Effector memory CD8-positive, alpha-beta T cell (primary cell): ENCODE data around the gene PRR36.

Experiments
- ATAC-seq: fragments of 150-1000 bp; cut with Tn5 transposase; replicated peaks from 2 replicates; pipeline ENCODE4 v1.10.0; 2021; ENCODE audit warnings: mild to moderate bottlenecking, moderate library complexity
- DNase-seq, 3 experiments: peaks; one replicate each; pipeline ENCODE4 v3.0.0; 2021
- H3K27ac Mint-ChIP-seq, 2 donors: one replicate each; pipeline ENCODE4 v1.8.0; 2022; ENCODE audit warnings: mild to moderate bottlenecking in 2 of 2, mixed read lengths in 2 of 2, moderate library complexity in 2 of 2
- H3K27me3 Mint-ChIP-seq, 2 donors: one replicate each; pipeline ENCODE4 v1.8.0; 2022; ENCODE audit warnings: mixed read lengths in 2 of 2
- H3K36me3 Mint-ChIP-seq: one replicate; pipeline ENCODE4 v1.8.0; 2022; ENCODE audit warnings: mild to moderate bottlenecking, moderate library complexity, mixed read lengths; ENCODE audit not compliant: insufficient read depth
- H3K4me1 Mint-ChIP-seq, 2 donors: one replicate each; pipeline ENCODE4 v1.8.0; 2022; ENCODE audit warnings: low read depth in 2 of 2, mixed read lengths in 2 of 2
- H3K4me3 Mint-ChIP-seq, 2 donors: one replicate each; pipeline ENCODE4 v1.8.0; 2022; ENCODE audit warnings: mild to moderate bottlenecking in 2 of 2, mixed read lengths in 2 of 2, moderate library complexity in 2 of 2
- H3K9me3 Mint-ChIP-seq, 2 donors: one replicate each; pipeline ENCODE4 v1.8.0; 2022; ENCODE audit warnings: mixed read lengths in 2 of 2

Gene PRR36

DNA sequence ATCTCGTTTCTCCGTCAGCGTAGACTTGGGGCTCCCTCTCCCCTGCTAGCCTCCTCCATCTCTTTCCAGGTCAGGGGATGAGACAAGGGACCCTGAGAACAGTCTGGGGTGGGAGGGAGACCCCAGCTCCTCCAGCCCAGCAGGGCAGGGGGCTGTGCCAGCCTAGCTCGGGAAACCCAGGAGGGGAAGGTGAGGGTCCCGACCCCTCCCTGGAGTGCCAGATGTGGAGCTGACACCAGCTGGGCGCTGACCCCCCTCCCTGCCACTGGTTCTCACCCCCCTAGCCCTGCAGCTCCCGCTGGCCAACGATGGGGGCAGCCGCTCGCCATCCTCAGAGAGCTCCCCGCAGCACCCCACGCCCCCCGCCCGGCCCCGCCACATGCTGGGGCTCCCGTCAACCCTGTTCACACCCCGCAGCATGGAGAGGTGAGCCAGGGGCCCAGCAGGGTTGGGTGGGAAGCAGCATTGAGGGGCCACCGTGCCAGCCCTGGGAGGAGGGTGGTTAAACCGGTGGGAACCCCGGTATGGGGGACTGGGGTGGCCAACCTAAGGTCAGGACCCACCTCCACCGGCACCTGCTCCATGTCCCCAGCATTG lies 35.4 kb upstream of the PRR36 start:
- DNase-seq (no peak), ATAC-seq (no peak)
- H3K4me1 Mint-ChIP-seq, result peaks cover 21 to 31% of the 10 kb centered on the region in 2 donors
- peaks cover 71% of the 10 kb centered on the region for H3K36me3 Mint-ChIP-seq
- H3K4me3 Mint-ChIP-seq, result peak overlapping the region in 1 of 2 donors; percentile 17
- H3K9me3 Mint-ChIP-seq, result no peaks in the 10 kb centered on the region
- H3K27ac Mint-ChIP-seq, result no peak overlapping the region
- H3K27me3 Mint-ChIP-seq, result peaks cover 0 to 3% of the 10 kb centered on the region in 2 donors

DNA sequence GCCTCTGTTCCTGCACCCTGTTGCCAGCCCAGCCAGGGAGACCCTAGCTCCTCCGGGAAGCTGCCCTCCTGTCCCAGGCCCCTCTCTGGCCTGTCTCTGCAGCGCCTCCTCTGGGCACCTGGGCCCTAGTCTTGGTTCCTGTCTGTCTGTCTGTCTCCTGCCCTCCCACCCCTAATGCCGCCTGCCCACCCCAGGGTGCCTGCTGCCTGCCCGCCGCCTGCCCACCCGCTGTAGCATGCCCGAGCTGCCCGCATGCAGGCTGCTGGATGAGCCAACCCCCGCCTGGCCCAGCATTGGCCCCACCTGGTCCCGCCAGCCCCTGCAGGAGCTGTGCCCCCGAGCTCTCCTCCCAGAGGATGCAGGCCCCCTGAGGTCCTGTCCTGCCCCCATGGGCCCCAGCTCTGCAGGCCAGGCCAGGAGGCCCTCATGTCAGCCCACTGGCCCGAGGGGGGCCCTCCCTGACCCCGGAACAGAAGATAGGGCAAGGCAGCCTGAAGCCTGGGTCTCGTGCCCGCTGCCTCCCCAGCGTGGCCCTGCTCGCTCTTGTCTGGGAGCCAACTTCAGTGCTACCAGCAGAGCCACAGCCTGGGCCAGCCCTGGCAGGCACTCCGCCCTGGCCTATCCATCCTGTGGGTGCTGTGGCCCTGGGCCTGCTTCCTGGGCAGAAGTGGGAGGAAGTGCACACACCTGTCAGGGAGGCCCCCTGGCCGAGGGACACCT lies 34.7 kb upstream of the PRR36 start:
- Mint-ChIP-seq H3K27ac (no peak overlapping the region), H3K9me3 (no peaks in the 10 kb centered on the region), H3K27me3 (no peaks in the 10 kb centered on the region), H3K36me3 (peaks cover 71% of the 10 kb centered on the region), H3K4me1 (peaks cover 23 to 33% of the 10 kb centered on the region in 2 donors), H3K4me3 (no peak overlapping the region)
- DNase-seq (no peak), ATAC-seq (no peak)

DNA sequence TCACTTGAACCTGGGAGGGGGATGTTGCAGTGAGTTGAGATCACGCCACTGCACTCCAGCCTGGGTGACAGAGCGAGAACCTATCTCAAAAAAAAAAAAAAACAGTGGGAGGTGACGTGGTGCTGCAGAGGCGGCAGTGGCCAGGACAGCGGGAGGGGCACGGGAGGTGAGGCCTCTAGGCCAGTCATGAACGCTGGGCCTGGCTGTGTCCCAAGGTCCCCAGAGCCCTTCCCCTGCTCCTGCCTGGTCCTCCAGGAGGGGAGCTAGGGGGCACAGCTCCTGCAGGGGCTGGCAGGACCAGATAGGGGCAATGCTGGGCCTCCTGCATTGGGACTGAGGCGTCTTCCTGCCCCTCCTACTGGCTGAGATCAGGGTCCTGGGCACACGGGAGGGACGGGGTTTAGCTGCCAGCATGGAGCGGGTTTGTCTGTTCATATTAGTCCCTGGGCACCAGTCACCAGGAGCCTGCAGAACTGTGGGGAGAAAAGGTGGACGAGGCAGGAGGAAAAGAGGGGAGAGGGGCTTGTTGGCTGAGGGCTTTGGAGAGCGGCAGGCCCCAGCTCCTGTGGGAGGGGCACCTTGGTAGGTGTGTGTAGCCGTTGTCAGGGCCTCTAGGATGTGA lies 34.0 kb upstream of the PRR36 start:
- no peak for DNase-seq
- no peak for ATAC-seq
- Mint-ChIP-seq H3K27me3 (no peaks in the 10 kb centered on the region), H3K4me3 (no peak overlapping the region), H3K4me1 (peaks cover 26 to 36% of the 10 kb centered on the region in 2 donors), H3K36me3 (peaks cover 74% of the 10 kb centered on the region), H3K9me3 (no peaks in the 10 kb centered on the region), H3K27ac (peak overlapping the region; percentile 29 to 58)

DNA sequence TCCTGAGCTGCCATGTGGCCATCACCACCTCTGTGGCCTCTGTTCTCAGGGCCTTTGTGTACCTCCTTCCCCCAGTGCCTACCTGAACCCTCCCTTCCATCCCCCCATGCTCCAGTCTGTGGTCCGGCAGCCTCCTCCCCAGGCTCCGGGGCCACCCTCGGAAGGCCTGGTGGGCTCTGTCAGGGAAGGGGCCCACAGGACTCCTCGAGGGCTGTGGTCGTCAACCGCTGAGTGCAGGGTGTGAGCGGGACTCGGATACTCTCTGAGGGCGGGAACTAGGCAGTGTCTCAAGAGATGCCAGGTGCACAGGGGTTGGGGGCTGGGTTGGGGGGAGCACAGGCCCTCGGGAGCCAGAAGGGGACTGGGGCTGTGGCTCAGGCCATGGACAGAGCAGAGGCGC lies 33.4 kb upstream of the PRR36 start:
- peak overlapping the region; percentile 58 to 75 for H3K27ac Mint-ChIP-seq
- peaks cover 72% of the 10 kb centered on the region for H3K36me3 Mint-ChIP-seq
- peaks cover 29 to 41% of the 10 kb centered on the region in 2 donors for H3K4me1 Mint-ChIP-seq
- H3K4me3 Mint-ChIP-seq, result no peak overlapping the region
- no peak for DNase-seq
- ATAC-seq, result no peak
- H3K27me3 Mint-ChIP-seq, result no peaks in the 10 kb centered on the region
- no peaks in the 10 kb centered on the region for H3K9me3 Mint-ChIP-seq

DNA sequence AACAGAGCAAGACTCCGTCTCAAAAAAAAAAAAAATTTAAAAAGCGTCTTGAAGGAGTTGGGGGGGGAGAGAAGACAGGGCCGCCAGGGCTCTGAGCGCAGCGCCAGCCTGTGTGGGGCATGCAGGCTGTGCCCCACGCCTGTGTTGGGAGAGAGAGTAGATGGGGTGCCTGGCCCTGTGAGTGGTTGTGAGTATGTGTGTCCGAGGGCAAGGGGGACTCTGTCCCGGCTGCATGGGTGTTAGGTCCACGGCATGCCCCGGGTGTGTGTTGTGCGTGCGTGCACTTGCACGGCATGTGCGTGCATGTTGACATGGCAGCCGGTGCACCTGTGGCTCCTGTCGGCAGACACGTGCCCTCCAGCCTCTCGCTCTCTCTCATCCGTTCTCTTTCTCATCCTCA lies 32.9 kb upstream of the PRR36 start:
- peaks cover 29 to 41% of the 10 kb centered on the region in 2 donors for H3K4me1 Mint-ChIP-seq
- H3K4me3 Mint-ChIP-seq, result peak overlapping the region in 1 of 2 donors; percentile 38
- H3K9me3 Mint-ChIP-seq, result no peaks in the 10 kb centered on the region
- no peaks in the 10 kb centered on the region for H3K27me3 Mint-ChIP-seq
- H3K36me3 Mint-ChIP-seq, result peaks cover 71% of the 10 kb centered on the region
- ATAC-seq (no peak), DNase-seq (no peak)
- H3K27ac Mint-ChIP-seq, result peak overlapping the region; percentile 58 to 75

DNA sequence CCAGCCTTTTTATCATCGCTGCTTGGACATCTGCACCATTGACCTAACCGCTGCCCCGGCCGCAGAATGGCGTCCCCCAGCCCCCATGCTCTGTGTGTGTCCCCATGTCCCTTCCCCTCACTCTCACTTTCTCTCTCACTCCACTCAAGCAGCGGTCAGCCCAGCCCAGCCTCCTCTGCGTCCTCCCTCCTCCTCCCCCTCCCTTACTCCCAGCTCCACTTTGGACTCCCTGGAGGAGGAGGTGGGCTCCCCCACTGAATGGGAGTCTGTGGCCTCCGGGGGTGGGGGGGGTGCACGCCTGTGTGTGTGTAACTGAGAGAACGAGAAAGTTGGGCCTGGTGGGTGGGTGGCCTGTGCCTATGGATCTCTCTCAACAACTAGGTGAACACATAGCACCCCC lies 31.7 kb upstream of the PRR36 start:
- Mint-ChIP-seq H3K4me3 (peak overlapping the region; percentile 88 to 95), H3K9me3 (no peaks in the 10 kb centered on the region), H3K4me1 (peaks cover 29 to 41% of the 10 kb centered on the region in 2 donors), H3K27me3 (no peaks in the 10 kb centered on the region), H3K27ac (peak overlapping the region; percentile 99), H3K36me3 (peaks cover 63% of the 10 kb centered on the region)
- DNase-seq (no peak), ATAC-seq (no peak)

DNA sequence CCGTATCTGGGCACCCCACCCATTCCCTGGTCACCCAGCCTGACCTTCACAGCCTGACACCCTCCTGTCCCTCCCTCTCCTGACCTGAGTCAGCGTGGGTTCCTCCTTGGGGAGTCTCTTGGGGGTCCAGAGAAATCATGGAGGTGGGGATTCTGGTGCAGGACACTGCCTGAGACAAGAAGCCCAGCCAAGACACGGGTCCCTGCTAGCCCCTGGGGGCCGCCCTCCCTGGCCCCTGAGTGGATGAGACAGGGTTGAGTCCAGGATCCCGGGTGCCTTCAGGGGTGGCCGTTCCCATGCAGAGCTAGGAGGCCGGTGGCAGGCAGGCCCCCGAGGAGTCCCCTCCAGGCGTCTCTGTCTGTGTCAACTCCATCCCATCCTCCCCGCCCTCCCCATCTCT lies 31.1 kb upstream of the PRR36 start:
- Mint-ChIP-seq H3K4me1 (peaks cover 29 to 36% of the 10 kb centered on the region in 2 donors), H3K36me3 (peaks cover 57% of the 10 kb centered on the region), H3K27ac (peak overlapping the region; percentile 99), H3K27me3 (no peaks in the 10 kb centered on the region), H3K9me3 (no peaks in the 10 kb centered on the region), H3K4me3 (peak overlapping the region; percentile 88 to 95)
- no peak for DNase-seq
- ATAC-seq, result no peak

DNA sequence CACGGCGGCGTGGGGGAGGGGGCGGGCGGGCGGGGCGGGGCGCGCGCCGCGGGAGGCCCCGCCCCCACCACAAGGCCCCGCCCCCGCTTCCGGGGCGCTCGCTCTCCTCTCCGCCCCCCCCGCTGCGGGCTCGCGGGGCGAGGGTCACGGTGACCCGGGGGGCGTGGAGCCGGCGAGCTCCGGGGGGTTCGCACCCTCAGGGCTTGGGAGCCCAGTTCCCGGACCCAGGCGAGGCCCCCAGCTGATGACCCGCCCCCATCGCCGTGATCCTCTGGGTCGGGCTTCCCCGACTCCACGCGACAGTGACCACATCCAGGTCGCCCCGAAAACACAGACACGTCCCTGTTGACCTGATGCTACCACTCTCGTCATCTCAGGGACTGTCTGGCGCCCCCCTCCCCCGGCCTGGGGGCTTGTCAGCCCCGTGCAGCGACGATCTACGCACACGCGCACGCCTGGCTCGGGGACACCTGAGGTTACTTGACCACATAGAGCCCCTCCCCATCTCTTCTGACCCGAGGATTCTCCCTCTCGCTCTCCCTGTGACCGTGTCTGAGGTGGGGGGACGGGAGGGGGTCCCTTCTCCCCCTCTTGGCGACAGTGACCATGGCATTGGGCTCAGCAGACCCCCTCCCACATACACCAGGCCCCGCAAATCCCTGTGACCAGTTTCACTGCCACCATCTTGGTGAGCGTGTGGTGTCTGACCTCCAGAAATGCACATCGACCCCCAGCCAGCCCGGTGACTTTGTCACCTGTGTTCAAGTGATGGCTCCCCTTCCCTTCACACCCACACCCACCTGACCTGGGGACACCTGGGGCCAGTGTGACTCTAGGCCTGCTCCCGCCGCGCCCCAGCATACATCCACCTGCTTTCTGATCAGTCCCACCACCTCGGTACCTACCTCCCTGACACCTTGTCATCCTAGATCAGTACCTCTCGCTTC lies 30.2 kb upstream of the PRR36 start:
- ATAC-seq, result peak; percentile 81
- no peaks in the 10 kb centered on the region for H3K27me3 Mint-ChIP-seq
- H3K4me3 Mint-ChIP-seq, result peak overlapping the region; percentile 88 to 95
- H3K9me3 Mint-ChIP-seq, result no peaks in the 10 kb centered on the region
- H3K36me3 Mint-ChIP-seq, result peaks cover 54% of the 10 kb centered on the region
- DNase-seq, result peak; percentile 89 to 92 (median 89)
- H3K4me1 Mint-ChIP-seq, result peaks cover 29 to 36% of the 10 kb centered on the region in 2 donors
- peak overlapping the region; percentile 99 for H3K27ac Mint-ChIP-seq

DNA sequence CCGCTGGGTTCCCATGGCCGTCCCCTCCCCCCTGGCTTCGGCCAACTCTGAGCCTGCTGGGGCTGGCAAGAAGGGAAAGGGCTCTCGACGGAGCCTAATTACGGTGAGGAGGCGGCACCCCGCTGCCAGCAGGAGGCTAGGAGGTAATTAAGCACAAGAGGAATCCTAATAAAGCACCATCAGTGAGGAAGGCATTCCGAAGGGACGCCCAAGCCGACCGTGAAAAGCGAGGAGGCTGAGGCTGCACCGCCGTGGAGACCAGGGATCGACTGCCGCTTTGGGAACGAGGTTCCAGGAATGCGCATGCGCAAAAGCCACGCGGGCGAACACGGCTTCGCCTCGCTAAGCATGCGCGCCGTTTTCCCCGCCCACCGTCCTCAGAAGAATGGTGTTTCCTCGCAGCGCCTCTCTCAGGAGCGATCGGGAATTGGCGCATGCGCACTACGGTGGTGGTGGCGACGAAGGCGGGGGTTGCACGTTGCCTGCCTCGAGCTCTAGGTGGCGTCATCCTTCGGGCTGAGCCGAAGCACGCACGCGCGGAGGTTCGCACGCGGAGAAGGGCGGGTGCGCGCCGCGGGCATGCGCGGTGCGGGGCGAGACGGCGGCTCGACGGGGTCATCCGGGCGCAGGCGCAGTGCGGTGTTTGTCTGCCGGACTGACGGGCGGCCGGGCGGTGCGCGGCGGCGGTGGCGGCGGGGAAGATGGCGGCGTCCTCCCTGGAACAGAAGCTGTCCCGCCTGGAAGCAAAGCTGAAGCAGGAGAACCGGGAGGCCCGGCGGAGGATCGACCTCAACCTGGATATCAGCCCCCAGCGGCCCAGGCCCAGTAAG lies 29.3 kb upstream of the PRR36 start, which contains the start of gene MAP2K7:
MAP2K7 (plus strand) TSS at position 634 of the 830 bp plus-strand sequence; CDS start at position 702, 68 bp downstream.
- H3K4me3 Mint-ChIP-seq, result peak within 1 kb of the TSS; percentile 88 to 95
- peaks cover 49% of the 10 kb centered on the region for H3K36me3 Mint-ChIP-seq

DNA sequence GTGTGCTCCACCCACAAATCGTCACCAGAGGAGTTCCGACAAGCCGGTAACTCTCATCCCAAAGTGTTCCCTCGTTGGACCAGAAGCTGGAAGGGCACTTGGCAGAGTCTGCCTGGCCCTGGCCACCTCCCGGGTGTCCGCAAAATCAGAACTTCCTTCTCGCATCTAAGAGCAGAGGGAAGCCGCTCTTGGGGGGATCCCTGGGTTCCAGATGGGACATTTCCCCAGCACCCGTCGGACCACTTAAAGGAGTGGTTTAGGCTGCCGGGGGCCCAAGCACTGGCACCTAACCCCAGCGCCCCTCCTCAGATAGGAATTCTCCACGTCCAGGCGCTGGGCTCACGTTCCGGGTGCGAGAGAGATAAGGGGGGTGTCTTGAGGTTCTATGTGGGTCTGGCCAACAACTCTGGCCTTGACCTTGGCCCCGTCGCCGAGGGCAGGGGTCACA lies 28.6 kb upstream of the PRR36 start:
- Mint-ChIP-seq H3K4me3 (peak overlapping the region; percentile 88 to 95), H3K4me1 (peaks cover 26 to 36% of the 10 kb centered on the region in 2 donors), H3K36me3 (peaks cover 43% of the 10 kb centered on the region)

More for the DNA sequence above, 29.3 kb upstream of the PRR36 start, which contains the start of gene MAP2K7:
- ATAC-seq, result peak; percentile 66
- DNase-seq, result peak; percentile 100
- no peaks in the 10 kb centered on the region for H3K9me3 Mint-ChIP-seq
- H3K27ac Mint-ChIP-seq, result peak within 1 kb of the TSS; percentile 99
- H3K4me1 Mint-ChIP-seq, result peaks cover 29 to 36% of the 10 kb centered on the region in 2 donors
- no peaks in the 10 kb centered on the region for H3K27me3 Mint-ChIP-seq

DNA sequence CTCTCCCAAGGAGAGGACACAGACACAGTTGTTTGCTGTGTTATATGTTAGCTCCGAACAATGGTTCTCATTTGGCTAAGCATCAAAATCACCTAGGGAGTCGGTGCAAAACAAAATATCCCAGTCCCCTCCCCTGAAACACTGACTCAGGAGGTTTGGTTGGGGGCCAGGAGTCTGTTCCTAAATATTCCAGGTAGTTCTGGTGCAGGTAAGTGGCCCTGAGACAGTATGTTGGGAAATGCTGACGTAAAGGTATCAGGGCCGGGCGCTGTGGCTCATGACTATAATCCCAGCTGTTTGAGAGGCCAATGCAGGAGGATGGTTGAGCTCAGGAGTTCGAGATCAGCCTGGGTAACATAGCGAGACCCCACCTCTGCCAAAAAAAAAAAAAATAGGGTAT lies 27.1 kb upstream of the PRR36 start:
- peaks cover 25 to 26% of the 10 kb centered on the region in 2 donors for H3K4me1 Mint-ChIP-seq
- H3K9me3 Mint-ChIP-seq, result no peaks in the 10 kb centered on the region
- H3K27ac Mint-ChIP-seq, result no peak overlapping the region
- DNase-seq, result no peak
- H3K27me3 Mint-ChIP-seq, result peaks cover 5 to 9% of the 10 kb centered on the region in 2 donors
- H3K4me3 Mint-ChIP-seq, result peak overlapping the region in 1 of 2 donors; percentile 95
- peaks cover 34% of the 10 kb centered on the region for H3K36me3 Mint-ChIP-seq
- ATAC-seq, result no peak

More for the DNA sequence above, 28.6 kb upstream of the PRR36 start:
- Mint-ChIP-seq H3K9me3 (no peaks in the 10 kb centered on the region), H3K27me3 (peaks cover under 1 to 2% of the 10 kb centered on the region in 2 donors), H3K27ac (peak overlapping the region; percentile 99)
- no peak for DNase-seq
- no peak for ATAC-seq

DNA sequence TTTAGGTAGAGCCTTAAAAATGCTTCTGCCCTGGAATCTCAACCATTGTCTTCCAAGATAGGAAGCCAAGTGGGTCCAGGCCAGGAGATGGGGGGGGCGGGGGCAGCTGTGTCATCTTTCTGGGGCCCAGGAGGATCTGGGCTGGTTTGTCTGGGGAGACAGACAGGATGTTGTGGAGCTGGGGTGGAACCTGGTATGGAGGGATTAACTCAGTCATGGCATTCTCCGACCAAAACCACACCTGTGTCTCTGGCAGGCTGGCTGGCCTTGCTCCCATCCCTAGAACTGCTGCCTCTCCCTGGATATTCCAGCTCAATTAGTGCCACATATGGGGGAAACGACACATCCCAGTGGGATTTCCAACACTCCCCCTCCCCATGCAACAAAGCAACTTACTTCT lies 26.7 kb upstream of the PRR36 start:
- peaks cover 6 to 9% of the 10 kb centered on the region in 2 donors for H3K27me3 Mint-ChIP-seq
- no peaks in the 10 kb centered on the region for H3K9me3 Mint-ChIP-seq
- ATAC-seq (no peak), DNase-seq (no peak)
- H3K27ac Mint-ChIP-seq, result no peak overlapping the region
- no peak overlapping the region for H3K4me3 Mint-ChIP-seq
- peaks cover 31% of the 10 kb centered on the region for H3K36me3 Mint-ChIP-seq
- H3K4me1 Mint-ChIP-seq, result peaks cover 22 to 24% of the 10 kb centered on the region in 2 donors
